Fibroblast of skin of back (primary cell): ENCODE data around the gene SND1.

Experiments used
- DNase-seq: peaks from one replicate; pipeline ENCODE4 v3.0.0-alpha.2; 2013

Gene SND1

GRCh38 chr7:128003787-128004186 lies 351.8 kb downstream of the SND1 start:
- no peak for DNase-seq

- no peak for DNase-seq
Observed at GRCh38 chr7:128004623-128005022, 352.6 kb downstream of the SND1 start.

GRCh38 chr7:128005117-128005516 lies 353.1 kb downstream of the SND1 start:
- no peak for DNase-seq

DNA sequence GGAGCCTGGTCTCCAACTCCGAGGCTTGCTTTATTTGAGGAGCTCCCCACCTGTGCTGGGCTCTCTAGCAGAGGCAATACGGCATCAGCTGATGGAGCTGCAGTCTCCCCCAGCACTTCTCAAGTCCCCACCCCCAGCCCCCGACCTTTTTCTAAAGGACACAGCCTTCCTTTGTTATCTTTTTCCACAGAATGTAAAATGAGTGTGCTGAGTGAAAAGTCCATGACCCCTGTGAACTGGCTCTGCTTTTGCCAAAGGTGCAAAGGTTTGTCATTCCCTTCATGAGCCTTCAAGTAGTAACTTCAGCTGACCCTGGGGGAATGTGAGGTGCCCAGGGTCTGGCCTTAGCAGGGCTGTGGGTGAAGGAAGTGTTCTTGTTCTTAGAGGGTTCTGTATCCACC lies 353.8 kb downstream of the SND1 start:
- no peak for DNase-seq

DNA sequence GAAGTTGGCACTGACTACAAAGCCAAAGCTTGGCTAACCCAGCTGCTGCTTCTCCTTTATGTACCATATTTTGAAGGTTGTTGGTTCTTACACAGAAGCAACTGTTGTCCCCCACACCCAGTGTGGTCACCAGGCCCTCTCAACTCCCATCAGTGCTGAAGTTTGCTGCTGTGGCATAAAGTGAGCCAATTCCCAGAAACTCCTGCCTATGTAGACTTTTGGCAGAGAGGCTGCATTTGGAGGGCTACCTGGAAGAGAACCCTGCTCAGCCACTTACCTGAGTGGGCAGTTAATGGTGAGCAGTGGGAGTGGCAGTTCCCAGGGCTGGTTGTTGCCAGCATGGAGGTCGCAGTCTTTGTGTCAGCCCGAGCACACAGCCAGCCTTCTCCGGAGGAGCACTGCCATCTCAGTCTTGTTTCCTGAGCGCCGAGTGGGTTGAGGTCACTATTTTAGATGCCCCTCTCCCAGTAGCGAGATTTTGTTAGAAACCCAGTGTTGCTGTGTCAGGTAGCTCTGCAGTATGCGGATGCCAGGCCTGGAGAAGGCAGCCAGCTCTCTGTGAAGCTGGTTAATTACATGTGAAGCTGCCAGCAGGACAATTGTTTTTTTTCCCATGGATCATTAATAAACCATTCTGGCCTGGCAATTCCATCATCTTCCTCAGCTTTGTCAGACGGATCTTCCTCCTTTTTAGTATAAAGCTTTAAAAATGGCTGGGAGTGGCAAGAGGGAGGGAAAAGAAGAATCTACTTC lies 354.7 kb downstream of the SND1 start:
- DNase-seq, result no peak

DNA sequence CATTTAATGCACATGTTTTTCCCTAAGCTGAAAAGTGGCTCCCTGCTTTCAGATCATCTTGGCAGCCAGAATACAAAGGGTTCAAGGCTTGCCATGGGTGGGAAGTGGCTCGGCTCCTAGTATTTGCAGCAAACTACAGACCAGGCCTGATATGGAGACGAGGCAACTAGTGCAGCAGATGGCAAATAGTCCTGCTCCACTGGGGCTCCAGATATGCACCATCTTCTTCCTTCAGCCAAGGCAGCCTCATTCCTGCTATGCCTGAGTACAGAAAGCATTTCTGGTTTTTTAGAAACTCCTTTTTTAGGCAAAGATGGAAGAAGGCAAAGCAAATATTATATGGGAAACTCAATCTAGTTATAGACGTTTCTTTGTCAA lies 355.3 kb downstream of the SND1 start:
- no peak for DNase-seq

DNA sequence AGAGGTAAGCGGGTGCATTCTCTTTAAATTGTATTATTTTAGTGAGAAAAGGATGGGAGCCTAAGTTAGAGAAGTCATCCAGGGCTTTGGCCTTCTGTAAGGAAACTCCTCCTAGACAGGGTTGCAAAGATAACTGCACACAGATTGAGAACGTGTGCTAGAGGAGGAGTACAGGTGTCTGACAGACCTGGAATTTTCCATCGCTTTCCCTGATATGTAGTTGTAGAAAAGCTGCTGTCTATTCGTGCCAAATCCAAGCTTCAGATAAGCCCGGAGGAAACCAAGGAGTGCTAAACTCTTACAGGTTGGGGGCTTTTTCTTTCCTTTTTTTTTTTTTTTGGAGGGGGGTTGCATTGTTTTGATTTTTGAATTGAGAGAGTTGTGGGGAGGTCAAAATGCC lies 356.1 kb downstream of the SND1 start:
- DNase-seq, result no peak

DNA sequence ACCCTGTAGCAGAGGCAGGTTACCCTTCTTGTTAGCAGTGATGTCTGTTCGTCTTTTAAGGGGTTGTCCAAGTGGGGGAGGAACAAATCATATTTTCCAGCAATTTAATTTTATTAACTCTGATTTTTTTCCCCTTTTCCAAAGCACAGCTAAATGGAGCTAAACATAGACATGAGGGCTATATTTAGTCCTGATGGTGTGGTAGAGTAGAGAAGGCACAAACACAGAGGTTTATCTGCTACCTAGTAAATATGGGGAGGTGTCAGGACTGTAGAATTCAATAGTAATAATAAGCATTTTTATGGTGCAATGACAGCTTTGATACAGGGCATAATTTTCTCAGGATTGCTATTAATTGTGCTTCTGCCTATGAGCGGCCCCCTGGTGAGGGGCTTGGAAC lies 356.8 kb downstream of the SND1 start:
- DNase-seq, result no peak

DNA sequence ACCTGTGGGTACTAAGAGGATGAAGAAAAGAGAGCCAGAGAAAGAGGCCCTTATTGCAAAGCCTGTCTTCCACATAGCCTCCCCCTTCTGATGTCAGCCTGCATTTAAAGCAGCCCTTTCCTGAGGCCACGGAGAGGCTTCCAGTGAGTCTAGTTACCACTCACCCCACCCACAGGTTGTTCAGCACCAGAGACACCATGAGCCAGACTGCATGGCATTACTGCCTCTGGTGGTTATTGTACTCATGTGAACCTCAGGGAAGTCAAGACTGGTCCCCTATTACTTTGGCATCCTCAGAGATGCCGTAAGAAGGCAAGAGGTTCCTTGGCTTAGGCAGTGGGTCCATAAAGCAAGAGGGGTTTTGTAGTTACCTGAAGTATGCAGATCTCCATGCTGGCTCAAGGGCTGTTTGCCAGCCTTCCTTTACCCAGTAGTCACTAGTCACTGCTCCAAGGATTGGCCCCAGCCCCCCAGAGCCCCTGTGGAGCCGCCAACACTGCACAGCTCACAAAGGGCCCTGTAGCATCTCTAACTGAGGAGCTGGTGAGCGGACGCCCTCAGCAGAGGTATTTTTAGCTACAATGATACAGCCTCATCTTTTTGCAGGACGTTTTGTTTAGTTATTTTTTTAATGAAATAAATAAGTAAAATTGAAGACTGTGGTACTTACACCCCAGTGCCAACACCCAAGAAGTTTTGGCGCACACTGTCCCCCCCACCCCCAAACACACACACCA lies 358.6 kb downstream of the SND1 start:
- DNase-seq, result peak; percentile 5

DNA sequence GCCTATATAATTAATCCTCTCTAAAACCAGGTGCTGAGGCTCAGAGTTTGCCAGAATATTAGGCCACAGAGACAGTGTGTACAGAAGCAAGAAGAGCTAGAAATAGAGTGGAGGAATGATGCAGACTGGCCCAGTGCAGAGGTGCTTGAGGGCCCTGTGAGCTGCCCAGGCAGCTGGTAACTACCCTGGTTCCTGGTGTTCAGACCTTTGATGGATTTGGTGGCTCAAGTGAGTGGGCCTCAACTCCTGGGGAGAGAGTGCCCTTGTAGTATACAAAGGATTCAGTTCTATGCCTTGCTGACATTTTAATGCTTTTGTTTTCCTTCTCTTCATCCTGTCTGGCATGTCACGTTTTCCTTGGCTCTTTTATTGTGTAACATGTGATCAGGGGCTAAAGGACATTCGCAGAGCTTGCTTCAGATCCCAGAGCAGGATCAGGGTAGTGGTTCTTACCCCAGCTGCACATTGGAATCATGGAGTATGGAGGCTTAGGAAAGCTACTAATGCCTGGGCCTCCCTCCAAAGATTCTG lies 359.2 kb downstream of the SND1 start:
- DNase-seq, result no peak

GRCh38 chr7:128014811-128015210 lies 362.8 kb downstream of the SND1 start:
- no peak for DNase-seq

GRCh38 chr7:128017460-128017859 lies 365.5 kb downstream of the SND1 start:
- DNase-seq, result no peak

DNA sequence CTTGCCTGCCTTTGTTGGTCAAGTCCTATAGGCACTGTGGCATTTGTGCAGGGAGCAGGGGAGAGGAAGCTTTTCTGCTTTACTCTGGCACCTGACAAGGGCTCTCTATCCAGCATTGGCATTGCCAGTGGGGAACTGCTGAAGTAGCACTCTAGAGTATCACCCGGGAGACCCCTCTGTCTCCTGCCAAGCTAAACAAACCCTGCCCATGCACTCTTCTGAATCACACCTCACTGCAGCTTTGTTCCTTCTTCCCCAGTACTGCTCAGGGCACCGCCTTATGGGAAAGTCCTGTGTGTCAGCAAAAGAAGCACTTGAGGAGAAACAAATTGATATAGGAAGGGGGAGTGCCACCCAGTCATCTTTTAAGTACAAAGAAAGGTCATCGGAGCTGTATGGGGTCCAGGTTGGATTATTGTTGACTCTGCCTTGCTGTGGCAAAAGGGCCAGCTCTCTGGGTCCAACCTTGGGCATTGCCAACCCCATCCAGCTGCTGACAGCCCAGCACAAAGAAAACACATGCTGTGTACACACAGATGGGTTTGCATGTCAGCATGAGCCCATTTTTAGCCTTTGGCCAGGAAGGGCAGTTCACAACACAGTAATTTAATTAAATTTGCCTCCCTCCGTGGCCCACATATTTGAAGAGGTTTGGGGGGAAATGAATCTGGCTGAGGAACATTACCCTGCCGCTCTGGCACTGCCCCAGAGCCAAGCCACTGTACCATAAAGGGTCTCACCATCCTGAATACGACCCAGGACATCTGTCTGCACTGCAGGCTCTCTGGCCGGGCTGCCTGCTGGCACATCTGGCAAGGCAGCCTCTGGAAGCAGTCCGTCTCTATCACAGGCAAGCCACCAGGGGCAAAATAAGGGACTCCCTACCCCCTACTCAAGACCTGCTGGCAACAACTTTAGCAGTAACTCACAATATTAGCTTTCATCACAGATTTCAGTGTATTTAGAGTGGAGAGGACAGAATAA lies 366.2 kb downstream of the SND1 start:
- peak; percentile 47 for DNase-seq

GRCh38 chr7:128019288-128019687 lies 367.3 kb downstream of the SND1 start:
- no peak for DNase-seq

- no peak for DNase-seq
Observed at GRCh38 chr7:128020159-128020558, 368.2 kb downstream of the SND1 start.

- DNase-seq, result peak; percentile 25
Observed at GRCh38 chr7:128021366-128021765, 369.4 kb downstream of the SND1 start.

DNA sequence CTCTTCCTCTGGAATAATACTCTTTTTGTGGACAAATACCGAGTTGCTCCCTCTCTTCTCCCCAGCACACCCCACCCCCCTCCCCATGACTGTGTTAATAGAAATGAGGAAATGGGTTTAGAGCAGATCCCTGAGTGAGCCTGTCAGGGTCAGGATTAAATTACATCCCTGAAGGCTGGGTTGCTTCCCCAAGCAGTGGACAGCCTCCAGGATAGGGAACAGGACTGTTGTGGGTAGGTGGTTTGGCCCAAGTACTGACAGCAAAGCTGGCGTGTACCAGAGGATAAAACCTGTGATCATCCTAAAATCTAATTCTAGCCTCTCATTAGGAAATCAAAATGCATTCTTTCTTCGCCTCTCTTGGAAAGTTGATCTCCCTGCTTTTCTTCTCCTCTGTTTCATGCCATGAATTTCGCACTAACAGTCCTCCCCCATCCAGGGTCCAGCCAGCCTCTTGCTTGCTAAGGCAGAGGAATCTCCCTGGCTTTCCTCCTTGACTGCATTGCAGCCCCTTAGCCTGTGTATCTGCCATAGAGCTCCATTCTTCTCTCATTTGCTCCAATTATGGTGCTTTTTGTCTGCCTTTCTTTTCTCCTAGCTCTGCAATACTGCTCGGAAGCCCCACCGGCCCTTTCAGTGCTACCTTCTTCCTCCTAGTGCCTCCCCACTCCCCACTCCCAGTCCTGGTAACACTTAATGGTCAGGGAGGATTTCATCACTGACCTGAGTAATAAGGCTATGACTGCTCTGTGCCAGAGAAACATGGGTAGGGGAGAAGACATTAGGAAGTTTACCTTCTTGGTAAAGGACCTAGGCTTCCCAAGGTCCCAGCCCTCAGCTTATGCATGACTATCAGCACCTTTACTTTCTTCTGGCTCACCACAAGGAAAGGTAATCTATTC lies 370.9 kb downstream of the SND1 start:
- DNase-seq, result peak; percentile 76

DNA sequence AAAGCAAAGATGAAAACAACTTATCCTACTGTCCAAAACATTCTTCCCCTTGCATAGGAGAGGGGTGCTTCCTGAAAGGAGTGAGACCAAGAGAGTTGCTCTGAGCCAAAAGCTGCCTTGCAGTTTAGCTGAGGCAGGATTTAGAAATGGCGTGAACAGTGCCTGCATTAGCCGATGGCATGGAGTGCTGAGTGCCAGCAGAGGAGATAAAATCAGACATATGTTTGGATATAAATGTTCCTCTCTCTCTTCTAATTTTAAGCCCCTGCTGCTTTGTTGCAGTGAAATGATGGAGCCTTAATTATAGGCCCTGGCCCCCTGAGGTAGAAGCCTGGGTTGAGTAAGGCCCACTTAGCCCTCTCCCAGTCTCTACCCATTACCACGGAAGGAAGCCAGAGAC lies 372.2 kb downstream of the SND1 start:
- DNase-seq, result no peak

GRCh38 chr7:128025380-128025779 lies 373.4 kb downstream of the SND1 start:
- peak; percentile 69 for DNase-seq

- no peak for DNase-seq
Observed at GRCh38 chr7:128025819-128026218, 373.8 kb downstream of the SND1 start.

GRCh38 chr7:128026551-128026950 lies 374.6 kb downstream of the SND1 start:
- no peak for DNase-seq
